Measurements from ENCODE around the gene AUH.

DNA sequence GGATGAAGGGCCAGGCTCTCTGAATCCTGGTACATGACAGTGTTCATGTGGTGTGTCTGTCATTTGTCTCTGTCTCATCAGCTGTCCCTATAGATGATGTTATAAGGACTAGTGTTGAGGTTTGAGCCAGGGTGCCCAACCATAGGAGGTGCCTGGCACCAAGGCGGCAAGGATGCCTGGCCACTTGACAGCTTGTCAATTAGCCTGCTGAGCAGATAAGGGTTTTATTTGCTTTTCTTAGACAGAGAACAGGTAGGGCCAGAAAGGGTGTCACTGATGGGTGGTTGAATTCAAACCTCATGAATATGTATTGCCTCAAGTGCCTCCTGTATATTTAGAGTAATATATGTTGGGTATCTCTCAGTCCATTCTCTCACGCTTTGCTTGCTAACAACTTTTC, 30.1 kb upstream of the AUH start:
- TF ChIP-seq EP300 (IDR thresholded peaks at IDR 0.05) (no peak), POLR2A (IDR thresholded peaks at IDR 0.05) (no peak)
- TF ChIP-seq, protein P1, sequence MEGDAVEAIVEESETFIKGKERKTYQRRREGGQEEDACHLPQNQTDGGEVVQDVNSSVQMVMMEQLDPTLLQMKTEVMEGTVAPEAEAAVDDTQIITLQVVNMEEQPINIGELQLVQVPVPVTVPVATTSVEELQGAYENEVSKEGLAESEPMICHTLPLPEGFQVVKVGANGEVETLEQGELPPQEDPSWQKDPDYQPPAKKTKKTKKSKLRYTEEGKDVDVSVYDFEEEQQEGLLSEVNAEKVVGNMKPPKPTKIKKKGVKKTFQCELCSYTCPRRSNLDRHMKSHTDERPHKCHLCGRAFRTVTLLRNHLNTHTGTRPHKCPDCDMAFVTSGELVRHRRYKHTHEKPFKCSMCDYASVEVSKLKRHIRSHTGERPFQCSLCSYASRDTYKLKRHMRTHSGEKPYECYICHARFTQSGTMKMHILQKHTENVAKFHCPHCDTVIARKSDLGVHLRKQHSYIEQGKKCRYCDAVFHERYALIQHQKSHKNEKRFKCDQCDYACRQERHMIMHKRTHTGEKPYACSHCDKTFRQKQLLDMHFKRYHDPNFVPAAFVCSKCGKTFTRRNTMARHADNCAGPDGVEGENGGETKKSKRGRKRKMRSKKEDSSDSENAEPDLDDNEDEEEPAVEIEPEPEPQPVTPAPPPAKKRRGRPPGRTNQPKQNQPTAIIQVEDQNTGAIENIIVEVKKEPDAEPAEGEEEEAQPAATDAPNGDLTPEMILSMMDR (IDR thresholded peaks at IDR 0.05) = no peak

Measured in gastroesophageal sphincter (tissue), 3 donors.